Spleen (tissue), 7 donors: ENCODE data around the gene ATXN7.

Experiments
- CTCF ChIP-seq, 11 experiments: fragments of 200-600 bp in 7 of 11; fragments of 450-650 bp in 4 of 11; sonication (generic) in 4 of 11; IDR thresholded peaks in 8 of 11; conservative IDR thresholded peaks in 3 of 11; 1 replicate in 7 of 11; 2 replicates in 4 of 11; pipeline versions ENCODE4 v1.4.0 to v1.8.0; 2016 to 2021; ENCODE audit warnings: antibody characterized with exemption in 11 of 11, inconsistent platforms in 4 of 11, mild to moderate bottlenecking in 1 of 11
- POLR2A ChIP-seq, 3 donors: fragments of 450-650 bp; IDR thresholded peaks; one replicate each; pipeline ENCODE4 v1.5.1; 2017; ENCODE audit warnings: antibody characterized with exemption in 3 of 3, mild to moderate bottlenecking in 1 of 3
- POLR2AphosphoS5 ChIP-seq, 3 donors: sonication (generic); formaldehyde crosslinking; IDR thresholded peaks; one replicate each; pipeline ENCODE4 v1.5.1; 2017; ENCODE audit warnings: antibody characterized with exemption in 3 of 3
- donor health status: DM: no; HTN: no; CAD: no; lungs with moderate emphysema.
- donor health status: DM: no; HTN: no; CAD: no.
- donor health status: DM: no; HTN: no; CAD: no.

- TF ChIP-seq CTCF (IDR thresholded peaks at IDR 0.05 in 8 of 11, conservative IDR thresholded peaks at IDR 0.05 in 3 of 11) (no peak), POLR2A (IDR thresholded peaks at IDR 0.05) (no peak), POLR2AphosphoS5 (IDR thresholded peaks at IDR 0.05) (peak in 1 of 3 donors; percentile 7)
Measured at GRCh38 chr3:63900459-63900858, 36.8 kb downstream of the ATXN7 start.
